Caco-2 (cell line): ENCODE measurements around the gene ACTN4. TPM values are rescaled to one million over a fixed set of nuclear protein-coding genes. Genes with fewer than 3 reads are reported as not detected.
A peak's percentile ranks its signal among the peaks of the same experiment; 100 is the strongest.

Experiments used
- BruUV-seq: library from RNA; stranded (reverse); fragments of 400-500 nt; replicated peaks from 2 replicates; lab custom pipeline; 2021; lab: Mats Ljungman, UMichigan
- CTCF ChIA-PET: fragments of 300-600 bp; sonication (Branson Sonifier 250); formaldehyde crosslinking; loops from one replicate; lab custom pipeline; 2022; ENCODE audit warnings: antibody characterized with exemption; lab: Charles Lee
- POLR2A ChIA-PET: fragments of 300-600 bp; sonication (Branson Sonifier 250); formaldehyde crosslinking; loops from one replicate; lab custom pipeline; 2022; ENCODE audit warnings: antibody characterized with exemption; lab: Charles Lee
- DNase-seq, 2 experiments: peaks; one replicate each; pipeline versions ENCODE4 v3.0.0 to v3.0.0-alpha.2; 2020 to 2022
- H3K27me3 ChIP-seq: replicated peaks from 2 replicates; pipeline ENCODE4 v1.6.0; 2011; ENCODE audit warnings: low read length; ENCODE audit not compliant: control insufficient read depth, insufficient read depth
- H3K36me3 ChIP-seq: 2 replicates; pipeline ENCODE4 v1.5.1; 2011; ENCODE audit warnings: low read length; ENCODE audit not compliant: control insufficient read depth, insufficient read depth
- H3K4me1 ChIP-seq: fragments of 250-450 bp; sonication (Bioruptor Pico); 2 replicates; pipeline ENCODE4 v1.5.1; 2020; ENCODE audit warnings: mild to moderate bottlenecking
- H3K4me3 ChIP-seq: 2 replicates; pipeline ENCODE4 v1.5.1; 2011; ENCODE audit warnings: low read depth, mild to moderate bottlenecking, control low read depth, low read length
- H3K9me3 ChIP-seq: fragments of 250-450 bp; sonication (Bioruptor Pico); 2 replicates; pipeline ENCODE4 v1.5.1; 2020; ENCODE audit warnings: mild to moderate bottlenecking, moderate library complexity
- H3K27ac Mint-ChIP-seq: one replicate; pipeline ENCODE4 v1.8.0; 2022; ENCODE audit warnings: mixed read lengths; ENCODE audit not compliant: unreplicated experiment
- H3K27me3 Mint-ChIP-seq: one replicate; pipeline ENCODE4 v1.8.0; 2022; ENCODE audit warnings: mixed read lengths; ENCODE audit not compliant: insufficient read depth, unreplicated experiment
- H3K36me3 Mint-ChIP-seq: one replicate; pipeline ENCODE4 v1.8.0; 2022; ENCODE audit warnings: mild to moderate bottlenecking, mixed read lengths; ENCODE audit not compliant: insufficient read depth, unreplicated experiment
- H3K4me1 Mint-ChIP-seq: one replicate; pipeline ENCODE4 v1.8.0; 2022; ENCODE audit warnings: low read depth, mixed read lengths; ENCODE audit not compliant: unreplicated experiment
- H3K4me3 Mint-ChIP-seq: one replicate; pipeline ENCODE4 v1.8.0; 2022; ENCODE audit warnings: mild to moderate bottlenecking, moderate library complexity, mixed read lengths; ENCODE audit not compliant: unreplicated experiment
- H3K9me3 Mint-ChIP-seq: one replicate; pipeline ENCODE4 v1.8.0; 2022; ENCODE audit warnings: mixed read lengths; ENCODE audit not compliant: unreplicated experiment
- intact Hi-C: fragments of 100-400 bp; cut with micrococcal nuclease; formaldehyde crosslinking; loops from one replicate; pipeline ENCODE4 v1.10.0; 2022; ENCODE audit not compliant: unreplicated experiment
- total RNA-seq: library from RNA; stranded (reverse); gene quantifications from 2 replicates; pipeline ENCODE4 v1.2.3, GENCODE V29; 2022
- TF ChIP-seq, protein P1 (sequence below), 2 experiments: fragments of 200-600 bp in 1 of 2; IDR thresholded peaks; 1 replicate in 1 of 2; 2 replicates in 1 of 2; pipeline versions ENCODE4 v1.5.1 to v1.8.0; 2011 to 2022; ENCODE audit warnings: antibody characterized with exemption in 1 of 2, control low read depth in 1 of 2, inconsistent platforms in 1 of 2, low read depth in 1 of 2, low read length in 1 of 2, mild to moderate bottlenecking in 1 of 2, moderate library complexity in 1 of 2; ENCODE audit not compliant: insufficient read depth in 1 of 2, severe bottlenecking in 1 of 2, unreplicated experiment in 1 of 2

ACTN4 gene
- total RNA-seq, 1 experiment from 2014 or later = 605 TPM

GRCh38 chr19:38682872-38683392, 35.5 kb downstream of the ACTN4 start:
- H3K27ac Mint-ChIP-seq = peak overlapping the region; percentile 95
- BruUV-seq = TSS peak; percentile 75
- no peaks in the 10 kb centered on the region for H3K27me3 Mint-ChIP-seq
- no peak overlapping the region for H3K4me3 ChIP-seq
- H3K4me3 Mint-ChIP-seq = peak overlapping the region; percentile 57
- intact Hi-C loops = loop anchor here (1.0 kb wide), 5 partner anchors 12 to 36 kb away; partner anchors contain the start of gene ACTN4
- ChIA-PET POLR2A (interaction anchor here (0.8 to 2.5 kb wide), 11 partner anchors 12 to 280 kb away, joined by 3 to 33 read pairs (median 6); partner anchors contain the start of genes ACTN4, FAM98C, MRPS12 and SARS2), CTCF (interaction anchor here (0.5 to 1.9 kb wide), 9 partner anchors 8 to 343 kb away, joined by 3 to 12 read pairs (median 4); partner anchors contain the start of gene FAM98C)
- H3K9me3 ChIP-seq = no peaks in the 10 kb centered on the region
- H3K36me3 ChIP-seq = 0 out of 2 replicates have a peak, but pooled peaks cover 5% of the 10 kb centered on the region
- peaks cover 10% of the 10 kb centered on the region for H3K9me3 Mint-ChIP-seq
- H3K4me1 Mint-ChIP-seq = peaks cover 86% of the 10 kb centered on the region
- peaks cover 97% of the 10 kb centered on the region for H3K36me3 Mint-ChIP-seq
- TF ChIP-seq, protein P1, sequence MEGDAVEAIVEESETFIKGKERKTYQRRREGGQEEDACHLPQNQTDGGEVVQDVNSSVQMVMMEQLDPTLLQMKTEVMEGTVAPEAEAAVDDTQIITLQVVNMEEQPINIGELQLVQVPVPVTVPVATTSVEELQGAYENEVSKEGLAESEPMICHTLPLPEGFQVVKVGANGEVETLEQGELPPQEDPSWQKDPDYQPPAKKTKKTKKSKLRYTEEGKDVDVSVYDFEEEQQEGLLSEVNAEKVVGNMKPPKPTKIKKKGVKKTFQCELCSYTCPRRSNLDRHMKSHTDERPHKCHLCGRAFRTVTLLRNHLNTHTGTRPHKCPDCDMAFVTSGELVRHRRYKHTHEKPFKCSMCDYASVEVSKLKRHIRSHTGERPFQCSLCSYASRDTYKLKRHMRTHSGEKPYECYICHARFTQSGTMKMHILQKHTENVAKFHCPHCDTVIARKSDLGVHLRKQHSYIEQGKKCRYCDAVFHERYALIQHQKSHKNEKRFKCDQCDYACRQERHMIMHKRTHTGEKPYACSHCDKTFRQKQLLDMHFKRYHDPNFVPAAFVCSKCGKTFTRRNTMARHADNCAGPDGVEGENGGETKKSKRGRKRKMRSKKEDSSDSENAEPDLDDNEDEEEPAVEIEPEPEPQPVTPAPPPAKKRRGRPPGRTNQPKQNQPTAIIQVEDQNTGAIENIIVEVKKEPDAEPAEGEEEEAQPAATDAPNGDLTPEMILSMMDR (IDR thresholded peaks at IDR 0.05; ENCODE audit: insufficient read depth in 1 of 2, low read depth in 1 of 2, low read length in 1 of 2, severe bottlenecking in 1 of 2, unreplicated experiment in 1 of 2) = no peak
- no peak for DNase-seq
- peaks cover 64% of the 10 kb centered on the region for H3K4me1 ChIP-seq
- H3K27me3 ChIP-seq = no peaks in the 10 kb centered on the region

DNA sequence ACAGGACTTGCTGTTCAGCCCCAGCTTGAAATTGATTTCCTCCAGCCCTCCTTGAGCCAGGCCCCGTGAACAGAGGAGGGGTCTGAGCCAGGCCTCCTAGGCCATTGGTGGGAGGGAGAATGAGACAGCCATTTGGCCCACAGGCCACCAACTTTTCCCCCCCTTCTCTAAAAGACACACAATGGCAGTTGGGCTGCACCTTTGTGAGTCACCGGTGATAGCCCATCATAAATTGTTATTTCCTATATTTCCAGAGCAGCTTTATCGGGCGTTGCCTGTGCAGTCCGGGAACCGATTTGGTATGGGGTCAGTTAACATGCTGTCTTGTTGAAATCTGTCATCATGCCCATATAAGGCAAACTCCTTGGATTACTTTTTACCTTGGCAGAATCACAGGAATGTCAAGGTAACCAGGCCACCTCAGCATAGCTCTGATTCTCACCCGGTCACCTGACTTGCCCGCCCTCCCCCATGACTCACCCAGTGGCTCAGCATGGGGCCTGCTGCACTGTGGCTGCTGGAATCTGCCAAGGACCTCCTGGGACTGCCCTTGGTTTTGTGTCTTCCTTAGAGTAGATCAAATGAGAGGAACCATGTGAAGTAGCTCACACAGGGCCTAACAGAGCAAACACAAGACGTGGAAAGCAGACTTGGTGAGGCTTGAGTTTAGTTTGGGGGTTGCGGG, 36.1 kb downstream of the ACTN4 start:
- peaks cover 81% of the 10 kb centered on the region for H3K4me1 Mint-ChIP-seq
- ChIA-PET POLR2A (interaction anchor here (0.8 to 2.5 kb wide), 11 partner anchors 13 to 280 kb away, joined by 3 to 33 read pairs (median 6); partner anchors contain the start of genes ACTN4, FAM98C, MRPS12 and SARS2), CTCF (interaction anchor here (0.5 to 1.9 kb wide), 8 partner anchors 8 to 344 kb away, joined by 3 to 12 read pairs (median 4); partner anchors contain the start of gene FAM98C)
- Histone ChIP-seq H3K36me3 (0 out of 2 replicates have a peak, but pooled peaks cover 5% of the 10 kb centered on the region), H3K4me3 (no peak overlapping the region), H3K9me3 (no peaks in the 10 kb centered on the region), H3K4me1 (peaks cover 70% of the 10 kb centered on the region), H3K27me3 (no peaks in the 10 kb centered on the region)
- H3K36me3 Mint-ChIP-seq = peaks cover 94% of the 10 kb centered on the region
- H3K27ac Mint-ChIP-seq = peak overlapping the region; percentile 95
- peaks cover 10% of the 10 kb centered on the region for H3K9me3 Mint-ChIP-seq
- BruUV-seq = no TSS peak
- peak; percentile 96 to 98 for DNase-seq
- no peaks in the 10 kb centered on the region for H3K27me3 Mint-ChIP-seq
- H3K4me3 Mint-ChIP-seq = peak overlapping the region; percentile 57
- TF ChIP-seq, protein P1 (IDR thresholded peaks at IDR 0.05; ENCODE audit: insufficient read depth in 1 of 2, low read depth in 1 of 2, low read length in 1 of 2, severe bottlenecking in 1 of 2, unreplicated experiment in 1 of 2) = no peak
- intact Hi-C loops = loop anchor here (1.0 kb wide), 5 partner anchors 12 to 36 kb away; partner anchors contain the start of gene ACTN4
